Measurements from ENCODE around the gene CASQ2.

The CASQ2 gene

DNA sequence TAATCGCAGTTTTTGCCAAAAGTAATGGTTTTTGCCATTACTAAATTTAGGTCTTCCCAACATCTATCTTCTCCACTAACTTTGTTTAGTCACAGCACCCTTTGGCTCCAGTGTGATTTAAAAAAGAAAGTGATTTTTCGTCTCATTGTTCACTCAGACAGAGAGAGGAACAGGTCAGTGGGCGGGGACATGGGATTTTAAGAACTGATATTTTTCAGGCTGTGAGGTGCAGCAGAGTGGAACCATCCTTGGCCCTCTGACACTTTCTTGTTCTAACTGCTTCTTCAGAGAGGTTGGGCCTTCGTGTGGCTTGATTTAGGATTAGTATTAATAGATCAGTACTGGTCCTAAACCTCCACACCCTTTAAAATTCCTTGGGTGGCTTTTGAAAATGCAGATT is 38.8 kb downstream of the CASQ2 start:
- no peak for DNase-seq (ENCODE audit: low read depth in 2 of 2)

DNA sequence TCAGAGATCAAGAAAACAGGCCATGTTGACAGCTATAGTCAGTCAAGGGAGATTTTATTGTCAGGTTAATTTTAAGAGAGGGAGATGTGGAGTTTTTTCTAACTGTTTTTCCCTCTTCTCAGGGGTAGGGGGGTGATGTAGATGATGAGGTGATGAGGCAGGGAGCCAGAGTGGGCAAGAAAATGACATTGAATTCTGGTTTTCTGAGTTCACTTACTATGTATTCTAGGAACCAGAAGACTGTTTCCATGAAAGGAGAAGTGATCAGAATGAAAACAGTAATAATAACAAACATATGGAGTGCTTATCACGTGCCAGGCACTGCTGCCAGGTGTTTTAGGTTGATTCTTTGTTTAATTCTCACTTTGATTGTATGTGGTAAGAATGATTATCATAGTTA is 40.2 kb downstream of the CASQ2 start:
- no peak for DNase-seq (ENCODE audit: low read depth in 2 of 2)

DNA sequence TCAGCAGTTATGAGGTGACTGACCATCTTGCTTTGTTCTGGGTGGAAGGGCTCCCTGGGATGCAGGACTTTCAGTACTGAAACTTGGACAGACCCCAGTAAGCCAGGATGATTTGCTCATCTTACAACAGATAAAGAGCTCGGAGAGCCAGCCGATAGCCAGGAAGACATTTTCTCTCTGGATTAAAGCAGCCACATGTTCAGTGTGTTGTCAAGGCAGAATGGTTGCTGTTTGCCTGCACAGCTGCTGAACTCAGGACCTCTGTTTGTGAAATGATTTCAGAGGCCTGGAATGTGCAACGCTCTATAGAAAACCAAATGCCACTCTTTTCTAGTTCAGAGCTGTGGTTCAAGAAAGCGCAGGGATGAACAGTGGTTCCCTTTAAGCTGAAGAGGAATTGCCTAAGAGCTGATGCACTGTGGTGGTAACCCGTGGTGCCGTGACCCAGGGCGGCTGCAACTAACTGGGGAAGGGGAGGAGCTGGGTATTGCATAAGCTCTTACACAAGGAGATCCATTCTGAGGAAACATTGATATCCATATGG is 40.7 kb downstream of the CASQ2 start:
- no peak for DNase-seq (ENCODE audit: low read depth in 2 of 2)

DNA sequence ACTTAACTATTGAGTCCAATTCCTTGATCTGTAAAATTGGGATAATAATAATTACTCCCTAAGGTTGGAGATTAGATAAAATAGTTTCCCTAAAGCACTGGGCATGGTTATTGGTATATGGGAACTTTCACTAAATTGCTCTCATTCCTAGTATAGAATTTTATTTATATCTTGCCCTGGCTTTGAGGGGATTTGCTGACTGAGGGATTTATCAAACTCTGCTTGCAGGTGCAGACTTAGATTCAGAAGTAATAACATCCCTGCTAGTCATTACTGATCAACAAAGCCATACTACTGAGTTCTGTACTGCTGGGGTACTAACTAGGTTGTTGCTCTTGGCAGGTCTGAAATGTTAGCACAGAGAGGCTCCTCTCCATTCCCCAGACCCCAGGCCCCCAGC is 41.9 kb downstream of the CASQ2 start:
- no peak for DNase-seq (ENCODE audit: low read depth in 2 of 2)

DNA sequence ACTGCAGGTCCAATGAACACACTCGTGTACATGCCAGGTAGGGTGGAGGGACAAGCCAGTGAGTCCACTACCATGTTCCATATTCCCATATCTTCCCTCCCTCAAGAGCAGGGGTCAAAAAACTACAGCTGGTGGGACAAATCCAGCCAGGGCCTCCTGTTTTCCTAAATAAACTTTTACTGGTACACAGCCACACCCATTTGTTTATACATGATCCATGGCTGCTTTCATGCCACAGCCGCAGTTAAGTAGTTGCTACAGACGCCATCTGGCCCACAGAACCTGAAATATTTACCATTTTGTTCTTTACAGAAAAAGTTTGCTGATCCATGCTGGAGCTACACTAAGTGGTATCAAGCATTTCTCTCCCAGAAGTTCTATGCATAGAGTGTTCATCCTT is 42.4 kb downstream of the CASQ2 start:
- DNase-seq (ENCODE audit: low read depth in 2 of 2) = no peak

DNA sequence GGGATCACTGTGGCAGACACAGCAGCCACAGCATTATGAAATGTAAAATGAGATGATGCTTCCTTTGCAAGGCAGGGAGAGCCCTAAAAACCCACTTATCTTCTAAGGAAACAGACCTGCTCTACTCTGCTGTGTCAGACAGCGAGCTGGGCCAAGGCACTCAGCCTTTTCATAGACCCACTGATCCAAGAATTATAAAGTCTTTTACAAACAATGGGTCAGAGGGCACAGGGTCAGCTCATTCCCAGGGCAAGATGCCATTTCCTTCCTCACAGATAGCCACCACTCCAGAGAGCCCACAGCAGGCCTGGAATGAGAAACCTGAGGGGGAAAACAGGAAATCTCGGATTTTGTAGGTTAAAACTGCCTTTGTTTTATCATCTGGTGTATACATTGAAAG is 42.9 kb downstream of the CASQ2 start:
- DNase-seq (ENCODE audit: low read depth in 2 of 2) = no peak

DNA sequence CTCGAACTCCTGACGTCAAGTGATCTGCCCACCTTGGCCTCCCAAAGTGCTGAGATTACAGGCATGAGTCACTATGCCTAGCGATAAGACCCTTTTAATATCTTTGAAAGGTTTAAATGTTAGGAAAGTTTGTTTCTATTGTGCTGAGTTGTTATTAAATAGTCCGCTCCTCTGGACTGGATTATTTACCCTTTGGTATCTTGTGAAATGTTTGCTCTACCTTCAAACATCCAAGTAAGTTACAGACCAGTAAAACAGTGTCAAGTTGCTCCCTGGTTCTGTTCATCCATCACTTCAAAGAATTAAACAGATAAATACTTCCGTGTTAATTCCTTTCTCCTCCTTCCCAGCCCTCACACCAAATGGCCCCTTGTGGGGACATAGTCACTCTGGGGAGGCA is 44.8 kb downstream of the CASQ2 start:
- no peak for DNase-seq (ENCODE audit: low read depth in 2 of 2)

DNA sequence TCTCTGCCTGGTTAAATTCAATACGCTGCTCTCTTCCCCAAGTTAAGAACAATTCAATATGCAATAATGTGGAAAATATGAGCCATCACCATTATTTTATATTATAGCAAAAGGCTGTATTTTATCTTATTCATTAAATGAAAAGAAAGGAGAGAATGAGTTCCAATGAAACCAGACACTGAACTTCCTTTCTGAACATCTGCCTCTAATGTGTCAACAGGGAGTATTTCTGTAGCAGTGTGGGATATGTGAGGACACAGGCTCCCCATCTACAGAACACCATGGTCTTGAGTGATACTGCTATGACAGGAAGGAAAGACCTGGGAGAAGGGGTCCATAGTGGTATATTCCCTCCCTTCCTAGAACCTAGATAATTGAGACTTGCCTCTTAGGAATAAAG is 46.3 kb downstream of the CASQ2 start:
- no peak for DNase-seq (ENCODE audit: low read depth in 2 of 2)

DNA sequence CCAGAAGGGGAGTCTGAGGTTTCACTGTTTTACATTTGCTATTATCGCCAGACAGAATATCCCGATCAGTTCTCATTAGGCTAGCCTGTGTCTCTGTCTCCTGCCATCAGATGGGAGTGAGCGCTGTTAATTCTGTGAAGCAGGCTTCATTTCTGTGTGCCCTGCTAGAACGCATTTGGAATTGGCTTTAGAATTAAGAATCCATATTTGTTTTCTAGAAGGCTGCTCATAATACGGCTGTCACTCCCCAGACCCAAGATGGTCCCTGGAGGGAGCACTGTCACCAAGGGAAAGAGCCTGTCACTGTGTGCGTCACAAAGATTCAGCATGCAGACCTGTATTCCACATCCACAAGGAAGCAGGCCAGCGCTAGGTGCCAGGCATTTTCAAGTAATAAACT is 49.2 kb downstream of the CASQ2 start:
- DNase-seq (ENCODE audit: low read depth in 2 of 2) = no peak

DNA sequence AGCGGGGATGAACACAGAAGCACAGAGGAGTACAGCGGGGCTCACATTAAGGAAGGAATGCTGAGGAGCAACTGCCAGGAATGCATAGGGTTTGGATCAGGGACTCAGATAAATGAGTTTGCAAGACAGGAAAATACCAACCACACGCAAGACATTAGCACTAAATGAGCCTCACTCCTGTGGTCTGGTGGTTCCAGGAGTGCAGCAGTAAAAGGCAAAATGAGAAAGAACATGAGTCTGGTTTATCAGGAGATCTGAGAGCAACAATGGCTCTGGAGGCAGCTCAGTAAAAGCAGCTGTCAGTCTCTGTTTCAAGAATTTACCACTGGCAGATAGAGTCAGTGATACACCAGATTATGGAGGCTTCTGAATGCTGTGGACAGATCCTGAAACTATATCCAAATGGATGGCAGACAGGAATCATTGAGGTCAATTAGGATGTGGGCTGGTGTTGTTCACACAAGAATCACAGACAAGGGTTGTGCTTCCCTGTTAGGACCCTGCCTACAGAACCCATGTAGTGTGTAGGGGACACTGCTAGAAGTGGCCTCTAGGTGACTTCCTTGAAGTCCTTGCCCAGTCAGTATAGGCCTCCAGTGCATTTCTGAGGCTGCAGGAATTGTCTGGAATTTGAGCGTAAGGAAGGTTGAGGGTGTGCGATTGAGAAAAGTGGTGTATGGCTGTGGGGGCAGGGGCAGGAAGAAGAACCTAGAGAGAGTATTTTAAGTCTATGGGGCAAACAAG is 50.3 kb downstream of the CASQ2 start:
- DNase-seq (ENCODE audit: low read depth in 2 of 2) = no peak

DNA sequence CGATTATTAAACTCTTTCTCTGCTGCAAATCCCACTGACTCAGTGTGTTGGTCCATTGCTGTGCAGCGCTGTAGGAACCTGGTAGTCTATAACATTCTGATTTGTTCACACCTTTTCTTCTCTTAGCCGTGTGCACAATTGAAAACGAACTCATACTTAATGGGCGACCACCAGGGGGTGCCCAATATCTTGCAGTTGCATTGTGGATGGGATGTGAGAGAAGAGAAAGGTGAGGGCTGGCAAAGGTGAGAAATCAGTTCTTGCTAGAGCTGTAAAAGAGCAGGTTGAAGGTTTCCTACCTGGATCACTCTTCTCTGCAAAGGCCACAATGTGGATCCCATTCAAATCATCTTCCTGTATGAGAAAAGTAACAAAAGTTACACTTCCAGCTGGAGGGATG is 51.0 kb downstream of the CASQ2 start:
- no peak for DNase-seq (ENCODE audit: low read depth in 2 of 2)

DNA sequence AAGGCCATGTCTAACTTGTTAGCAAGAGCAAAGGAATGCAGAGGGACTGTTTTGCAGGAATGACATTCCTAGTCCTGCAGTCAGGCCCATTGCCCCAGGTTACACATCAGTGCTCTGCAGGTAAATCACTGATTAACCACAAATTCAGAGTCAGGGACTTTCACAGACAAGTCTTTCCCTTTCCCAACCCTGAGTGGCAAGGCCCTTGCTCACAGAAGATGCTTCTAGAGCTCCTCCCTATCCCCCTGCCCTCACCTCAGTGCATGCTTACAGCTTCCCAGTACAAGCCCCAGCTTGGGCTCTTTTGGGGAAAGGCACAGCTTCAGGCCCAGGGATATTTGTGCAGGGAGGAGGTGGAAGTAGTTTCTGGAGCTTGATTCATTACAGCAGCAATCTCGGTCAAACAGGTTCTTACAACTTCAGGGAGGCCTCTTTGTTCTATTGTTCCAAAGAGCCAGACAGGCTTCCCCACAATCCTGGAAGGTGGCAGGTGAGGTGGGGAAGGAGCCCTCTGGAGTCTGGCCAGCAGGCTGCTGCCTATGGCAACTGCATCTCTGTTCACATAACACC is 53.9 kb downstream of the CASQ2 start:
- no peak for DNase-seq (ENCODE audit: low read depth in 2 of 2)

DNA sequence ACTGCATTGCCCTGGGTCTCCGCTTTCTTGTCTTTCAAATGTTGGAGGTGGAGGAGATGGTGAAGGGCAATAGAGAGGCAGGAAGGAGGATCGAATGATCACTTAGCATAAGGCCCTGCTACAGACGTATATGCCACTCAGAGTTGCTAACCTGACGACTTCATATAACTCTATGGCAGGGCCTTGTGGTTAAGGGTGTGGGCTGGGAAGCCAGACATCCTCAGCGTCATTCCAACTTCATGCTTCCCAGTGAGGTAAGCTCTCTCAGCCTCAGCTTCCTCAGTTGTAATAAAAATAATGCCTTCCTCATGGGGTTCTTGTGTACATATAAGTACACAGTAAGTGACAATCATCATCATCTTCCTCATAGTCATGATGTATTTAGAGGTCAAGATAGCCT is 54.6 kb downstream of the CASQ2 start:
- DNase-seq (ENCODE audit: low read depth in 2 of 2) = no peak

DNA sequence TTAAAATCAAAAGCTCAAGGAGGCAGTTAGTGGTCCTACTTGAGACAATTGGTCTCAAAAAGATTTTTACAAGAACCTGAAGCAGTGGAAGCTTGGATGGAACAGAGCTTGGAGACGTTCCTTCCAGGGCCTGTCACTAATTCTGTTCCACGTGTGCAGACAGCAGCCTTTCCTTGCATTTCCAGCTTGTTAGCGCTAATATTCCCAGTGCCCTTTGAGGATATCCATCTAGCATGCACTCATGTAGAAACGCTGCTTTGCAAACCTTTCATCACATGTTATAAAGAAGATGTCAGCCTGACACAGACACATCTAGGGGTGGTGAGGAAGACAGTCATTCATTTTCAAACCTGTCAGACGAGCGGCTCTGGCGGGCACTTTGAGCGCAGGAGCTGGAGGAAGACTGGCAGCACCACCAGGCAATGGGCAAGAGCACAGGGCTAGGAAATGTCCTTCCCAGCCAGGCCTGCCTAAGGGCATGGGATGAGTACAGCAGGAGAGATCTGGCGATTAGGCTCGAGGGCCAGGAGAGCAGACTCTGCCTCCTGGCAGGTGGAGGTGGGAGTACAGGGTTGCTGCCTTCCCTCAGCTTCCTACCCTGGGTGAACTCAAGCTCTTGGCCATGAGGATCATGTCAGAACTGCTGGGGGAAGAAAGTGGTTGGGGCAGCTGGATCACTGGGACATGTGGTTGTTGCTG is 55.5 kb downstream of the CASQ2 start:
- no peak for DNase-seq (ENCODE audit: low read depth in 2 of 2)

DNA sequence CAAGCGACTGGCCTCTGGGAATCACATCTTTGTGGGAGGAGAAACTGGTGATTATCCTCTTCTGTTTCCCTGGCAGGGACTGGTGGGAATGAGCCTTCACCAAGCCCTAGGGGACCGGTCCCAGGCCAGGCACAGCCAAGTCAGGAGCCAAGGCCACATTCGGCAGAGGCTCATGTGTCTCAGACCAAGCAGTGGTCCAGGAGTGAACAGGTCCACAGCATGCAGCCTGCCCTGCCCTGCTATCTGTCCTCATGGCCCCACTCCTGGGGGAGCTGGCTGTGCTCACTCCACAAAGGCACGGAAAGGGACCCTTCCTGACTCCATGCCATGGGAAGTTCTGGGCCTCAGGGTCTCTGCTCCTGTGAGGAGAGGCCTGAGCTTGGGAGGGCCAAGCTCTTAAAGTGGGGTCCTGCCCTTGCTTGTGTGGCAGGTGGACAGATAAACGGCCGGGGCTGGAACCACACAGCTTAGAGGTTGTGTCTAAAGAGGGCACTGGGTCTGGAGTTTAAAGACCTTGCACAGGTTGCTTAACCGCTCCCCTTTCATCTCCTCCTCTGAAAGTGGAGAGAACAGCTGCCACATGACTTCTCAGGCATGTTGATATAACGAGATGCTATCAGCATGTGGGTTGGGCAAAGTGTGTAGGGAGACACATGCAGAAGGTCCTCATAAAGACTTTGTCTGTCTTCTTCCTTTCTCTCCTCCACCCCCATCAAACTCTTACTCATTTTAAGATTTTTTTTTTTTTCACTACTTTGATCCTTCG is 57.5 kb downstream of the CASQ2 start:
- no peak for DNase-seq (ENCODE audit: low read depth in 2 of 2)

DNA sequence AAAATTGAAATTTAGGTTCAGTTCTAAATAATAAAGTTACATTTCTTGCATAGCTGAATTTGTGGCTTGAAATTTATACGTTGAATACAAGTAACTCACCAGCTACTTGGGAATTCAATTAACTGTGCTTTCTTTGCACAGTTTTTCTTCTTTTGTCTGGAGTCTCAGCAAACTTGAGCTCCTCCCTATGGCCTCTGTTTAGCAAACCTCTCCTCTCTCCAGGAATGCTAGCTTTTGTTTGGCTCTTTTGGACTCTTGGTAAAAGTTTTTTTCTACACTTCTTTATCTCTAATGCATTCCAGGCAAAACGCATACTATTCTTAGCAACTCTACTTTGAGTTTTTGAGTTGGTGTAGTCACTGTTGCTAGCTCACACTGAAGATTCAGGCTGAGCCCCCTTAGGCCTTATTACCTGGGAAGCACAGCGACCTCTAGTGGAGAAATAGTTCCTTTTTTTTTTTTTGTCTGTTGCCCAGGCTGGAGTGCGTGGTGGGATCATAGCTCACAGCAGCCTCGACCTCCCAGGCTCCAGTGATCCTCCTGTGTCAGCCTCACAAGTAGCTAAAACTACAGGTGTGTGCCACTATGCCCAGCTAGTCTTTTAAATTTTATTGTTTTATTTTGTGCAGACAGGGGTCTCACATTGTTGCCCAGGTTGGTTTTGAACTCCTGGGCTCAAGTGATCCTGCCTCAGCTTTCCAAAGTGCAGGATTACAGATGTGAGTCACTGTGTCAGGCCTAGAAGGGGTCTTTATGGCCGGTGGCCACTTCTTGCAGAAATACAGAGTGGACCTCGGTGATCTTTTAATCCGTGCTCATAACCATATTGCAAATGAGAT is 61.7 kb downstream of the CASQ2 start:
- no peak for DNase-seq (ENCODE audit: low read depth in 2 of 2)

DNA sequence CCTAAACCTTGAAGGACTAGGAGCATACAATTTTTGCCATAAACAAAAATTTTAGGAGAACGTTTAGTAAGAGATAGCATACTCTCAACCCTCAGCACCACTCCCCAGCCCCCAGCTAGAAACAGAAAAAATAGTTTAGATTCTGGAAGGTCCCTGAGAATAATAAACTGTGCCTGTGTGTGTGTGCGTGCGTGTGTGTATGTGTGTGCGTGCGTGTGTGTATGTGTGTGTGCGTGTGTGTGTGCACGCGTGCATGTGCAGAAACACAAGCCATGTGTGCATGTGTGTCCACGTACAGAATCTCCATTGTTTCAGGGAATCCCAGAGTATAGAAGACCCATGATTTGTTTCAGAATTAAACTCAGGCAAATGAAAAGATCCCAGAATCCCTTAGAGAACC is 62.6 kb downstream of the CASQ2 start:
- no peak for DNase-seq (ENCODE audit: low read depth in 2 of 2)

DNA sequence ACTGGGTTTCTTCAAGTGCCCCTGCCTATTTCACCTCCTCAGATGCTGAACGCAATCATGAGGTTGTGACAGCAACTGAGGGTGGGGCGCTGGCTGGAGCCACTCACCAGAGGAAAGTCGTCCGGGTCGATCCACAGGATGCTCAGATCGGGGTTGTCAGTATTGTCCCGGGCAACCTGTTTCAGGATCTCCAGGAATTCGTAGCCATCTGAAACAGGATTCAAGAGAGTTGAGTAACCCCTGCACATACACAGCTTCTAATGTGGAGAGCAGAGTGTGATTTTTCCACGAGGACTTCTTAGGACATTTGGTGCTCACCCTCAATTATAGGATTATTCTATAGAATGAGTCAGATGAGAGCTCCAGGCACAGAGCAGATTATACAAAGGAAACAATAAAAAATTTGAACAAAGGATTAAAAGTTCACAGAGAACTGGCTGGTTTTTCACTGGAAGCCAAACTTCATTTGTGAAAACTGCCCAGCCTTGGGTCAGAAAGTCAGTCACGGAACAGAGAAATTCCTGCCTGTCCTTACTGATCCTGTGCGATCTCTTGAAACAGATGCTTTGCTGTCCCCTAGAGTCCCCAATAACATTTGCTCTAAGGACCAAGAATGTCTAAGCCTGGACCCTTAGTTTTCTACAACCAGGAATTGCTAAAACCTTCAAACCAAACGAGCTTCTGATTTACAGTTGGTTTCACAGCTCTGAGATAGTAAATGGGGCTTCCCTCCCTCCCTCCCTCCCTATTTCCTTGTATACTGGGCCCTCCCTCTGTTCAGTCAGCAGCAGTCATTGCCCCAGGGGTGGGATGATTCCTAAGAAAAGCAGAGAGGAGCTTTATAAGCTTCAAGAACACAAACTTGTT is 63.2 kb downstream of the CASQ2 start:
- no peak for DNase-seq (ENCODE audit: low read depth in 2 of 2)

DNA sequence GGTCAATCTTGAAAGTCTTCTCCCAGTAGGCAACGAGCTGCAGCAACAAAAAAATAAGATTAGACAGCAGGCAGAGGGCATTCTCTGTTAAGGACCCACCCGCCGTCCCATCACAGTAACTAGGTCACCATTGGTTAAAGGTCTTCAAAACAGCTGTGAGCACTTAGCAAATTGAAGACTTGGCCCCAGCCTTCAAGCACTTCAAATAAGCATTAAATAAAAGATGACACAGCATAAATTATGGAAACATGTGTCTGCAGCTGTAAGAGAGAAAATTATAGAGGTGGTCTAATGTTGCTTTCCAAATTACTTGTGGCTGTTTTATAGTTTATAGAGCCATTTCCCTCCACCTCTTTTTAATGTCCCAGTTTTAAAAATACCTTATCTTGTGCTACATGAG is 65.6 kb downstream of the CASQ2 start:
- DNase-seq (ENCODE audit: low read depth in 2 of 2) = no peak

DNA sequence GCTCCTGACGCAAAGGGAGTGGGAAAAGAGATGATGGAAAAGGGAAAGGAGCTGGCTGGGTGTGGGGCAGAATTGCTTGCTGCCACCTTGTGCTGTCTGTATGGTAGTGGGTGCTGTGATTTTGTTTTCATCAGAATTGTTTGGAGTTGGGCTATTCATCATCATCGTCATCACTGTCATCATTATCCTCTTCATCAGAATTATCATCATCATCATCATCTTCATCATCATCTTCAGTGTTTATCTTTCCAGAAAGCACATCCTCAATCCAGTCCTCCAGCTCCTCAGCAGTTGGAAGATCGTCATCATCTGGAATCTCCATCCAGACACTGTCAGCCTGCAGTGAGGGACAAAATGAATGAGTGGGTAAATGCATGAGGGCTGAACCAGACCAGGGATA is 67.4 kb downstream of the CASQ2 start:
- no peak for DNase-seq (ENCODE audit: low read depth in 2 of 2)
